Left ventricle myocardium inferior (tissue), 1 donor: ENCODE data around the gene CDC45. TPM values are rescaled to one million over a fixed set of nuclear protein-coding genes. Genes with fewer than 3 reads are reported as not detected.

Experiments used
- DNase-seq: peaks from one replicate; pipeline ENCODE4 v3.0.0-alpha.2; 2020
- H3K27ac ChIP-seq: fragments of 200-600 bp; replicated peaks from 2 replicates; pipeline ENCODE4 v1.8.0; 2021
- H3K27me3 ChIP-seq: fragments of 200-600 bp; 2 replicates; pipeline ENCODE4 v1.8.0; 2021; ENCODE audit warnings: low read depth
- H3K36me3 ChIP-seq: fragments of 200-600 bp; 2 replicates; pipeline ENCODE4 v1.8.0; 2021
- H3K4me1 ChIP-seq: fragments of 200-600 bp; 2 replicates; pipeline ENCODE4 v1.8.0; 2021
- H3K4me3 ChIP-seq: fragments of 200-600 bp; 2 replicates; pipeline ENCODE4 v1.8.0; 2021; ENCODE audit warnings: mild to moderate bottlenecking, moderate library complexity
- H3K9me3 ChIP-seq: fragments of 200-600 bp; replicated peaks from 2 replicates; pipeline ENCODE4 v1.8.0; 2021
- intact Hi-C: fragments of 100-400 bp; cut with micrococcal nuclease; formaldehyde crosslinking; loops from one replicate; pipeline ENCODE4 v1.11.0; 2022
- total RNA-seq: library from RNA; stranded (reverse); fragmentation: NEBNext Ultra II Directional; extraction: Animal tissue kit (Norgen Biotek cat#: 25700); gene quantifications from one replicate; pipeline ENCODE4 v1.2.1, GENCODE V29; 2021
- TF ChIP-seq, protein P1 (sequence below): fragments of 200-600 bp; IDR thresholded peaks from 2 replicates; pipeline ENCODE4 v1.8.0; 2021; ENCODE audit warnings: antibody characterized with exemption, mild to moderate bottlenecking, borderline replicate concordance
- donor health status: DM: no; HTN: yes; CAD: no; lungs with severe emphysema.

The CDC45 gene
- total RNA-seq, 1 donor from 2014 or later = 0.77 TPM

DNA sequence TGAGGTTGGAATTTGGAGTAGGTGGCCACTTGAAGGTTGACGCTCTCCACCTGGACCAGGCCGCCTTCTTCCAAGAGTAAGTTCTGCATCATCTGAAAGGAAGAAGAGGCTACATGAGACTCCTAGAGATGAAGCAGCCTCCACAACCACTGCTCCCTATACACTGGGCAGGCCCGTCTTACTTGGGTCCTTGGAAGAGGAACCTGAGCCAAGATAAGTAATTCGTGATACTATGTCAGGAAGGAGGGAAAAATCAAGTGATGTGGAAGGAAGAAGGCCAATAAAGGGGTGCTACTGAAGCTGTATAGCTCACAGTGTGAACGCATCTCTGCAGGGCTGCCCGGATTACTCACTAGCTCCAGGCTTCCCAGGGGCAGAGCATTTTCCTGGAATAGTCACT lies 11.8 kb upstream of the CDC45 start:
- Histone ChIP-seq H3K27me3 (no peaks in the 10 kb centered on the region), H3K9me3 (no peaks in the 10 kb centered on the region), H3K4me3 (no peak overlapping the region), H3K36me3 (peaks cover 100% of the 10 kb centered on the region), H3K4me1 (no peaks in the 10 kb centered on the region), H3K27ac (no peak overlapping the region)
- intact Hi-C loops = no loop called here
- TF ChIP-seq, protein P1, sequence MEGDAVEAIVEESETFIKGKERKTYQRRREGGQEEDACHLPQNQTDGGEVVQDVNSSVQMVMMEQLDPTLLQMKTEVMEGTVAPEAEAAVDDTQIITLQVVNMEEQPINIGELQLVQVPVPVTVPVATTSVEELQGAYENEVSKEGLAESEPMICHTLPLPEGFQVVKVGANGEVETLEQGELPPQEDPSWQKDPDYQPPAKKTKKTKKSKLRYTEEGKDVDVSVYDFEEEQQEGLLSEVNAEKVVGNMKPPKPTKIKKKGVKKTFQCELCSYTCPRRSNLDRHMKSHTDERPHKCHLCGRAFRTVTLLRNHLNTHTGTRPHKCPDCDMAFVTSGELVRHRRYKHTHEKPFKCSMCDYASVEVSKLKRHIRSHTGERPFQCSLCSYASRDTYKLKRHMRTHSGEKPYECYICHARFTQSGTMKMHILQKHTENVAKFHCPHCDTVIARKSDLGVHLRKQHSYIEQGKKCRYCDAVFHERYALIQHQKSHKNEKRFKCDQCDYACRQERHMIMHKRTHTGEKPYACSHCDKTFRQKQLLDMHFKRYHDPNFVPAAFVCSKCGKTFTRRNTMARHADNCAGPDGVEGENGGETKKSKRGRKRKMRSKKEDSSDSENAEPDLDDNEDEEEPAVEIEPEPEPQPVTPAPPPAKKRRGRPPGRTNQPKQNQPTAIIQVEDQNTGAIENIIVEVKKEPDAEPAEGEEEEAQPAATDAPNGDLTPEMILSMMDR = no peak
- no peak for DNase-seq

GRCh38 chr22:19469421-19469820 lies 10.3 kb upstream of the CDC45 start:
- DNase-seq = no peak
- Histone ChIP-seq H3K4me1 (no peaks in the 10 kb centered on the region), H3K36me3 (peaks cover 100% of the 10 kb centered on the region), H3K9me3 (no peaks in the 10 kb centered on the region), H3K27me3 (no peaks in the 10 kb centered on the region), H3K27ac (no peak overlapping the region), H3K4me3 (no peak overlapping the region)
- intact Hi-C loops = no loop called here
- TF ChIP-seq, protein P1 = no peak

GRCh38 chr22:19470010-19470409 lies 9.7 kb upstream of the CDC45 start:
- Histone ChIP-seq H3K27ac (no peak overlapping the region), H3K9me3 (no peaks in the 10 kb centered on the region), H3K36me3 (peaks cover 100% of the 10 kb centered on the region), H3K4me3 (no peak overlapping the region), H3K4me1 (no peaks in the 10 kb centered on the region), H3K27me3 (no peaks in the 10 kb centered on the region)
- DNase-seq = no peak
- intact Hi-C loops = no loop called here
- TF ChIP-seq, protein P1 = no peak

DNA sequence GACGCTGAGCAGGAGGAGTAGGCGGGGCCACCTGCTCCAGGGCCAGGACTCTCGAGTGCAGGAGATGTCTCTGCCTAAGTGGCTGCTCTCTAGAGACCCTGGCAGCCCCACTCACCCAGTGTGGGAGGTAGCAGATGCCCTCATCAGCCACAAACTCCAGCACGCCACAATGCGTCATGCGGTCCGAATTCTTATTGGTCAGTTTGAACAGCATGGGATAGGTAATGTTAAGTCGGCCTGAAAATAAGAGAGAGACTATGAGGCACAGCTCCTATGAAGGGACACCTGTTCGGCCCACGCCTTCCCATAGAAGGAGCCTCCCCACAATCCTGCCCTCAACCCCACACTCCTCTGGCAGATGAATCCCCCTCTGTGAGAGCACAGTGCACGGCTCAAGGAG lies 8.1 kb upstream of the CDC45 start:
- TF ChIP-seq, protein P1 = no peak
- Histone ChIP-seq H3K9me3 (no peaks in the 10 kb centered on the region), H3K4me1 (peaks cover 12% of the 10 kb centered on the region), H3K4me3 (no peak overlapping the region), H3K27ac (no peak overlapping the region), H3K36me3 (peaks cover 91% of the 10 kb centered on the region), H3K27me3 (no peaks in the 10 kb centered on the region)
- intact Hi-C loops = no loop called here
- no peak for DNase-seq

DNA sequence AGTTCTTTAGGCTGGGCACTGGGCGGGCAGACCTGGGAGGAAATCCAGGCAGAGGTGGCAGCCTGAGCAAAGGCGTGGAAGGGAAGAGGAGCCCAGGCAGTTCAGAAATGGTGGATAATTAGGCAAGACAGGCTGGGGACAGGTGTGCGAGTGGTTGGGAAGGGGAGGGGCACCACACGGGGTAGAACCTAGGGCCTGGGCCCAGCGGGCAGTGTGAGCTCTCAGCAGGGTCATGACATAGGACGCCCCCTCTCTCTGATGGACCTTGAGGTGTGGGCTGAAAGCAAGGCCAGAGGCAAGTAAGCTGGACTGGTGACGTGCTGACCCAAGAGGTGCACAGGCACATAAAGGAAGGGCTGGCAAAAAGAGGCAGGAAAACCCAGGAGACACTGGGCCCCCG lies 7.5 kb upstream of the CDC45 start:
- Histone ChIP-seq H3K27ac (no peak overlapping the region), H3K4me1 (peaks cover 19% of the 10 kb centered on the region), H3K9me3 (no peaks in the 10 kb centered on the region), H3K27me3 (no peaks in the 10 kb centered on the region), H3K4me3 (no peak overlapping the region), H3K36me3 (peaks cover 85% of the 10 kb centered on the region)
- intact Hi-C loops = no loop called here
- no peak for DNase-seq
- TF ChIP-seq, protein P1 = no peak

DNA sequence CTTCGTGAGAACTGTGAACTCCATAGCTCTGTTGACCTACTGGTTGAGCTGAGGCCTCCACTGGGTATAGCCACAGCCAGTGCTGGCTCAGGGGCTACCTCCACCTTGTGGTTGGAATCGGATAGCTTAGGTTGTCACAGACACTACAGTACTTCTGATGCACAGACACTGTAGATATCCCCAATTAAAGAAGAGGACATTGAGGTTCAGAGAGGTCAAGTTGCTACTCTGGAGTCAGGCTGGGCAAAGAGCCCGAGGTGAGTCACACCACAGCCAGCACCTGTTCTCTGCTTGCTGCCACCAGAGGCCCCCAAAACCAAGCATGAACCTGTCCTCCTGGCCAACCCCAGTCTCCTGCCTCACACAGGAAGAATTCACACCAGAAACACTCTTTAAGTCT lies 6.1 kb upstream of the CDC45 start:
- no peak for DNase-seq
- Histone ChIP-seq H3K9me3 (no peaks in the 10 kb centered on the region), H3K27me3 (no peaks in the 10 kb centered on the region), H3K4me1 (peaks cover 32% of the 10 kb centered on the region), H3K4me3 (no peak overlapping the region), H3K27ac (no peak overlapping the region), H3K36me3 (peaks cover 71% of the 10 kb centered on the region)
- intact Hi-C loops = no loop called here
- TF ChIP-seq, protein P1 = no peak
